DMS153 treated with DMSO at 0.1 percent for 48 hours (cell line): ENCODE measurements around the gene PHKA2.
"Not testable (repeated sequence)": the region's sequence is repeated elsewhere in the genome, so short reads cannot be mapped to it uniquely, and the experiment has no call there.

Experiments used
- DNase-seq: peaks from one replicate; lab custom pipeline; 2025; ENCODE audit not compliant: unreplicated experiment; lab: John Stamatoyannopoulos, UW

PHKA2 gene

DNA sequence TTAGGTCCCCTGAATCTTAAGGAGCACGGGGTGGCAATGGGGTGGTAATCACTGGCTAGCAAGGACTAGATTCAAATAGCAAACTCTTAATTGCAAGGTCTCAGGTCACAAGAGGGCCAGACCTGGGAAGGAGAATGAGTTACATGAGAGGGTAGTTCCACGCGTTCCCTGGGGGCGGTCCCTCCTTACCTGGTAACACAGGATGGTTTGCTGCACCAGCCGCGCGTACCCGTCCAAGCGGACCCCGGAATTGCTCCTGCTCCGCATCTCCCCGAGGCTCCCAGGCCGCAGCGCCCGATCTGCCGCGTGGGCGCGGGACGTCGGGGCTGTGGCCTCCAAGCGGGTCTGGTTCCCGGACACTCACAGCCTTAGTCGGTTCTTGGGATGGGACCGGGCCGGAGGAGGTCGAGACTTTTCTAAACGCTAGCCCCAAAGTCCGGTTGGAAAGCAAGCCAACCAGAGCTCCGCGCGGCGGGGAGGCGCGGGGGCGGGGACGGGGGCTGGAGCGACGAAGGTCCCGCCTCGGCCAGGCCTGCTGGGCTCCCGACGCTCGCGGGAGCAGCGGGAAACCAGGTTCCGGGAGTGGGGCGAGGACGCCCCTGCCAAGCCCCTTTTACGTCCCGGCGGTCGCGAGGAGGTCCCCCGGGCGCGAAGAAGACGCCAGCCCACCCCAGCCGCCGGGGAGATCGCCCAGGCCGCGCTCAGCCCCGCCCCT, at the start of gene PHKA2:
TSS of gene PHKA2 (minus strand) at position 449 of the 715 bp plus-strand sequence. CDS start at position 267, 182 bp downstream.
- no peak for DNase-seq

GRCh38 chrX:19030805-19031204, 46.9 kb upstream of the PHKA2 start:
- DNase-seq, result no peak

DNA sequence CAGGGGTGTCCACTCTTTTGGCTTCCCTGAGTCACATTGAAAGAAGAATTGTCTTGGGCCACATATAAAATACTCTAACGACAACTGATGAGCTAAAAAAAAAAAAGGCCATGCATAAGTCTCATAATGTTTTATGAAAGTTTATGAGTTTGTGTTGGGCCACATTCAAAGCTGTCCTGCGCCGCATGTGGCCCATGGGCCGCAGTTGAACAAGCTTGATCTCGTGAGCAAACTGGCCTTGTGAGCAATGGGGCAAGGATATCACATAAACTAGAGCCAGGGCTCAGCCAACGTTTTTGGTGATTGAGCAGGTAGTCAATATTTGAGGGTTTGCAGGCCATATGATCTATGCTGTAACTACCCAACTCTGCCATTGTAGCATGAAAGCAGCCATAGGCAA, 44.6 kb upstream of the PHKA2 start:
- no peak for DNase-seq

DNA sequence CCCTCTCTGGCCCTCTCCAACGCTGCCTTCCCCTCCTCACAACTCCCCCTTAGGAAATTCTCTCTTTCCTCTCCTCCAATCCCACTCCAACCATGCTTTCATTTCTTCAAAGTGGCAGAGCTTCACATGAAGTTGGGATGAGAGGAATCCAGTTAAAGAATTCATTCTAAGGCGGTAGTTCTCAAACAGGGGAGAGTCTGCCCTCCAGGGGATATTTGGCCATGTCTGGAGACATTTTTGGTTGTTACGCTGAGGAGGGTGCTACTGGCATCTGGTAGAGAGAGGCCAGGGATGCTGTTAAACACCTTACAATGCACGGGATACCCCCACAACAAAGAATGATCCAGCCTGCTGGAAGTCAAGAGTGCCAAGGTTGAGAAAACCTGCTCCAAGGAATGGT, 40.5 kb upstream of the PHKA2 start:
- no peak for DNase-seq

GRCh38 chrX:19019996-19020395, 36.1 kb upstream of the PHKA2 start:
- no peak for DNase-seq

DNA sequence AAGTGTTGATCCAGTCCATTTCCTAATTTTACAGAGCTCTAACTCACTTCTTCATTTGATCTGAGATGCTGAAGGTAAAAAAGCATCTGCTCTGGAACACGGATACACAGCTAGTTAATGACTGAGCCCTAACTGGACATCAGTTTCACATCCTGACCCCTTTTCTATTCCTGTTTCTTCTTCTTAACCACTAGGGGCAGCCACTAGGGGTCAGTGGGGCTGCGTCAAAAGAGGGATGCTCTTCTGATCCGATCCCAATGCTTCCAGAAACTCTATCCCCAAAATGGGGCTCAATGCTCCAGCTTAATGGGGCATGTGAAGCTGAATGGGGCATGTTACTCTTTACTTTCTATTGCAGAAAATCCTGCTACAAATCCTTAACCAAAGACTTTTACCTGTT, 33.4 kb upstream of the PHKA2 start:
- no peak for DNase-seq

- DNase-seq, result not testable (repeated sequence)
Observed at GRCh38 chrX:19016614-19017013, 32.7 kb upstream of the PHKA2 start.

DNA sequence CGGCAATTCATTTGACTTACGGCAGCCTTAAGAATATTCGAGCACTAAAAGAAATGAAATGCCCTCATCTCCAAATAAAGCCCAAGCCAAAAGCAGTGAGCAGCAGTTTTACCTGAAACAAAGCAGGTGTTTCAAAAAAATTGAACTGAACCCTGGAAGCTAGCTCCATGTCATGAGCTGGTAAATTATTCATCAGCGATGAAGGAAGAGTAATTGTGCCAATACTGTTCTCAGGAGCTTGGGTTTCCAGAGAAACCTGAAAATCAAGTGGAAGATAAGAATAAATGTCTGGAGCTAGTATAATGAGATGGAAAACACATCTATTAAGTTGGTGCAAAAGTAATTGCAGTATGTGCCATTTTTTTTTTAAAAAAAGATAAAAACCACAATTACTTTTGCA, 24.0 kb upstream of the PHKA2 start:
- no peak for DNase-seq

- no peak for DNase-seq
Observed at GRCh38 chrX:19007011-19007410, 23.1 kb upstream of the PHKA2 start.

DNA sequence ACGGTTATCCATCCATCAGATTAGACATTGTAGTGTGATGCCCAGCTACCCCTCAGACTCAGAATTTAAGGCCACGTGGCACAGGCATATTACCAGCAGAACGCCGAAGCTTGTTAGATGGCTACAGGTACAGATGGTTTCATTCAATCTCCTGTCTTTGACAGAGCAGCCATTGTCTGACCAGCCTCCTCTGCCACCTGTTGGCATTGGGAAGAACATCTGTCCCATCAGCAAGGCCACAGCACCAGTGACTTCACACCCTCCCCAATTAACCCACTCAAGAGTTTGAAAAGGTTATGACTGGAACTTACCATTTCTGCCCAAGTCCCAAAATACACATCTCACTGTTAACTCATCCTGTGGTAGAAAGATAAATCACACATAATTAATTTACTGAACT, 22.0 kb upstream of the PHKA2 start:
- no peak for DNase-seq

DNA sequence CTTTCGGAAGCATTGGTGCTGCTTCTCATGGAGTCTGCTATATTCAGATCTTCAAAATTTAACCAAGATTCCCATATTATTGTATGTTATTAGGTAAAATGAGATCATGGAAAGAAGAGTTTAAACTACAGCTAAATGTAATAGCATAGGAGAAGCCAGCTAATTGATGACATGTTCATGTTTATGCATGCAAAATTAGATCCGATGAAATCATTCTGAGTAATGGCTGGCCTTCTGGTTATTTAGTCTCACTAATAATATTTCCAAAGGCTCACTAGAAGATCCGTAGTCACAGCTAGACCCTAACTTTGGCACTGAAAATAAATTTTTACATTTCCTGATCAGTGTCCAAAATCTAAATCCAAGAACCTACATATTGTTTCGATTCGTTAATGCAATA, 19.8 kb upstream of the PHKA2 start:
- DNase-seq, result no peak

DNA sequence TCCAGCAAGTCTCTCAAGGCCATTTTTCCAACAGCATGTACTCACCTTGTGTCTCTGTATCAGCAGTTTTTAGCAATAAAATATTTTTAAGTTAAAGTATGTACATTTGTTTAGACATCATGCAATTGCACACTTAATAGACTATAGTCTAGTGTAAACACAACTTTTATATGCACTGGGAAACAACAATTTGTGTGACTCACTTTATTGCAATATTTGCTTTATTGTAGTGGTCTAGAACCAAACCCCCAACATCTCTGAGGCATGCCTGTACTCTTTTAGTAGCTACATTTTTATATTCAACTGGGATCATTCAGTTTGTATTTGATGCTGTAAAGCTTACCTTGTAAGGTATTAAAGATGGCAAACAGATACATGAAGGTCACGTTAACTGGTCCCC, 14.7 kb upstream of the PHKA2 start:
- DNase-seq, result no peak

DNA sequence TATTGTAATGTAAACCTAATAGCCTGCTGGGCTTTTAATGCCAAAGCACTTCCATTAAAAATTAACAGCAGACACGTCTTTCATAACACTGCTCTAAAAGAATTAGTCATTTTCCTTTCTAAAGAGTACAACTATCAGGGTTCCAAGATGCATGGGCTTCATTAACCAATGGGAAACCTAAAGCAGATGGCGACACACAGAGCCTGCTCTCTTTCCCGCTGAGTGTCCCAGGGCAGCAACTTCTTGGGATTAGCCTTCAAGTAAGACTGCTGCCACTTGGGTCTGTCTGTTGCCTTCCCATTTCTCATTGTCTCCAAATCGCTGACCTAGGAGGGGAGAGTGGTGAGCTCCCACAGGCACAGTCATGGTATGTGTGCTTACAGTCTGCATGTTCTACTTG, 14.0 kb upstream of the PHKA2 start:
- DNase-seq, result no peak

- no peak for DNase-seq
Observed at GRCh38 chrX:18996536-18996935, 12.6 kb upstream of the PHKA2 start.

DNA sequence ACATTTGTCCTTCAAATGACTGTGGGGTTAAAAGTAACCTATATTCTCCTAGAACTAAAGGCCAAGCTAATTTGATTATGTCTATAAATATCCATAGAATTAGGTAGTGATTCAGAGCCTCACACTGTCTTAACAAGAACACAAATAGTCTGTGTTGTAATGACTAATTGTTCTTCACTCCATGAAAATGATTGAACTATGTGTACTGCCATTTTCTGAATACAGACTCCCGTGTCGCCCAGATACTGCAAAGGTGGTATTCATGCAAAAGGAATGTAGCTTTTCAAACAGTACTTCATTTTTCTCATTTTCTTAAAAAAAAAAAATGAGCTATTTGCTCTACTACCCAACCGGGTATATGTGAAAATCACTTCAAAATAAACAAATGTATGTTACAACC, 11.3 kb upstream of the PHKA2 start:
- DNase-seq, result no peak

GRCh38 chrX:18994713-18995112, 10.8 kb upstream of the PHKA2 start:
- no peak for DNase-seq

DNA sequence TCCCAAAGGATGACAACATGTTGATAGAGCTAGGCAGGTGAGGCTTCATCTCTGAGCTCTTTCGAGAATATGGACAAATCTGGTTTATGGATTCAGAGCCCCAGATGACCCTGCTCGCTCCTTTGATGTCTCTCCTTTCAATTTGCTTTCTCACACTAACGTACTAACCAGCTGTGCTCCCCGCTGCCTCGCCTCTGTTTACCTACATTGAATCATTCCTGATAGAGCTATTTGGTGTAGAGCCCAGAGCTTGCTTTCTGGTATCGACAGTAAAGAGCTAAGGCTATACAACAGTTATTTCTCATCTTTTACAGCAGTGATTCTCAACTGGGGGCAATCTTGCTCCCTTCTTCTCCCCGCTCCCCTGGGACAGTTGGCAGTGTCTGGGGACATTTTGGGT, 8.9 kb upstream of the PHKA2 start:
- no peak for DNase-seq

DNA sequence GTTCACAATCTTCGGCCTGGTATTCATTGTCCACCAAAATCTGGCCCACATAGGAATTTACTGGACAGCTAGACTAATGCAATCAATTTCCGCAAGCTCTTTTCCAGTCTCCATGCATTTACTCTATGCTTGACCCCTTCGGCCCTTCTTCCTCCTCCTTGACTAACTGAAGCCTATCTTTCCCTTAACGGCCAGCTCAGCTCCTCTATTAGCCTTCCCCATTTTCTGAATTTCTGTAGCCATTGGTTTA, 1.2 kb upstream of the PHKA2 start:
- no peak for DNase-seq

GRCh38 chrX:18984381-18985185, 669 bp upstream of the PHKA2 start:
- DNase-seq, result peak; percentile 36

GRCh38 chrX:18981124-18981807, 2.6 kb downstream of the PHKA2 start:
- no peak for DNase-seq

- DNase-seq, result not testable (repeated sequence)
Observed at GRCh38 chrX:18980262-18980661, 3.7 kb downstream of the PHKA2 start.

DNA sequence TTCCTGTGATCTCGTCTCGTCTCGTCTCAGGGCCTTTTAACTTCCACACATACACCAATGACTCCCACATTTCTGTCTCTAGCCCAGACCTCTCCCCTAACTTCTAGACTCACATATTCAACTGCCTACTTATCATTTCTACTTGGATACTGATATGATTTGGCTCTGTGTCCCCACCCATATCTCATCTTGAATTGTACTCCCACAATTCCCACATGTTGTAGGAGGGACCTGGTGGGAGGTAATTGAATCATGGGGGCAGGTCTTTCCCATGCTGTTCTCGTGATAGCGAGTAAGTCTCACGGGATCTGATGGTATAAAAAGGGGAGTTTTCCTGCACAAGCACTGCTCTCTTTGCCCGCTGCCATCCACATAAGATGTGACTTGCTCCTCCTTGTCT, 8.9 kb downstream of the PHKA2 start:
- DNase-seq, result no peak
